ENCODE results near the gene DAP3. TPM values are rescaled to one million over a fixed set of nuclear protein-coding genes. Genes with fewer than 3 reads are reported as not detected.
"Not testable (repeated sequence)": the region's sequence is repeated elsewhere in the genome, so short reads cannot be mapped to it uniquely, and the experiment has no call there.

Gene DAP3
- 94.6 TPM for total RNA-seq
- long read RNA-seq, transcript DAP3-202 (13 exons, 2,089 nt) = major isoform, 99 of 206 reads
- long read RNA-seq, transcript DAP3-201 (13 exons, 1,649 nt) = minor isoform, 41 of 206 reads
- long read RNA-seq, transcript DAP3-203 (12 exons, 1,470 nt) = minor isoform, 5 of 206 reads
- long read RNA-seq, transcript DAP3-225 (12 exons, 1,894 nt) = minor isoform, 5 of 206 reads
- long read RNA-seq, partial matches to known transcripts = 11 of 206 reads
- long read RNA-seq, other reads (novel, unspliced or antisense) = 45 of 206 reads

DNA sequence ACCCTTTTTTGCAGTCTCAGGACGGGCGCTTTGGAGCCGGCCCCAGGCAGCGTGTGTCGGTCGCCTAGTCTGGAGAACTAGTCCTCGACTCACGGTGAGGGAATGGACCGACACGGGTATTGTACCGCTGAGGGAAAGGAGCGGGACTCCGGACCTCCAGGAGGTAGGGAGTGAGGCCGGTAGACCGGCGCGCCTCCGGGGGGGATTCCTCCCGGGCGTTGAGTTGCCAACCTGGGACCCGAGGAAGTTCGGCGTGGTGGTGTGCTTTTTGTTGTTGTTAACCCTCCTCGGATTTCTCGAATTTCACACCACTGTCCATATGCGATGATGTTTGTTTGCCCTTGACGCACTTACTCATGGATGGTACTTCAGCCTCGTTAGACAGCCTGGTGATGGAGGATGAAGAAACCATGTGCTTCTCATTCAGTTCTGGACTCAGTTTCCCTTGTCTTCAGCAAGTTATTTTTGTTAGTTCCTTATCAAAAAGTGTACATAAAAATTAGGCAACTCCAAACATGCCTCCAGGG is at the start of gene DAP3:
Gene DAP3, plus strand, starts transcription at position 11 of the 527 bp plus-strand sequence. CDS start 20,689 bp downstream, outside the sequence.
- not testable (repeated sequence) for DNase-seq (ENCODE audit: low spot score)

DNA sequence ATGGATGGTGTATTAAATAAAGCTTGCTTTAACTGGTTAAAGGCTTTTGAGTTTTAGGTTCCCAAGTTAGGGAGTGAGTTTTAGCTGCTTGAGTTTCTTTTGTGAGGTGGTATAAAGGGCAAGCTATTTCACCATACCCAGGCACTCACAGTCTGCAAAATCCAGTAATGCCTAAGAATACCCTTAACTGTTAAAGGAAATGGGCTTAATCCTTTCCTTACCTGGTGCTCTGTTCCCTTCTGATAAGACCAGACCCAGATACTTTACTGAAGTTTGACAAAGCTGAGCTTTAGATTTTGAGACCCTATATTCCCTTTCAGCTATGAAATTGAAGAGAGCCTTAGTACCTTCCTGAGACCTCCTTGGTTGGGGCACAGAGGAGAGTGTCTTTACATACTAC is 48.5 kb upstream of the DAP3 start:
- no peak for DNase-seq (ENCODE audit: low spot score)

DNA sequence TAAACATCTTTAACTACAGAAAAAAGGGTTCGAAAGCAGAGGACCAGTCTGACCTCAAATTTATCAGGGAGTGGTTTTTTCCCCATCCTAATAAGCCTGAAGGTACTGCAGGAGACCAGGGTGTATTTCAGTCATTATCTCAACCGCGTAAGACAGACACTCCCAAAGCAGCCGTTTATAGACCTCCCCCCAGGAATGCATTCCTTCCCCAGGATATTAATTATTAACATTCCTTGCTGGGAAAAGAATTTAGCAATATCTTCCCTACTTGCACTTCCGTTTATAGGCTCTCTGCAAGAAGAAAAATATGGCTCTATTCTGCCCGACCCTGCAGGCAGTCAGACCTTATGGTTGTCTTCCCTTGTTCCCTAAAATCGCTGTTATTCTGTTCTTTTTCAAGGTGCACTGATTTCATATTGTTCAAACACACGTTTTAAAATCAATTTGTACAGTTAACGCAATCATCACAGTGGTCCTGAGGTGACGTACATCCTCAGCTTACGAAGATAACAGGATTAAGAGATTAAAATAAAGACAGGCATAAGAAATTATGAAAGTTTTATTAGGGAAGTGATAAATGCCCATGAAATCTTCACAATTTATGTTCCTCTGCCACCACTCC is 46.2 kb upstream of the DAP3 start:
- DNase-seq (ENCODE audit: low spot score) = not testable (repeated sequence)

DNA sequence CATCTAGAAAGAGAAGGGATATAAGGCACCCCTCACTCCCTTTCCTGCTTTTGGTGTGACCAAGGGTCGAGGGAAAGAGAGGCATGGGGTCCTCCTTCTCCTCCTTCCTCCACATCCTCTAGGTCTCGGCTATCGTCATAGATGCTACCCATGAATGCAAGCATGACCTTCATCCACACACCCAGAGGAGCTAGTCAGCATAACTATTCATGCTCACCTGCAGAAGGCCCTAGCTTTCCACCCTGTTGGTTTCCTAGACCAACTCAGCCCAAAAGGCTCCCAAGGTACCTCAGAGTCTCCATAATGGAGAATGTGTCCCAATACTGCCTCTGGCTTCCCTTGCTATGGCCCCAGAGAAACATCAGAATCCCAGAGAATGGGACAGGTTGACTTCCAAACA is 45.7 kb upstream of the DAP3 start:
- no peak for DNase-seq (ENCODE audit: low spot score)

DNA sequence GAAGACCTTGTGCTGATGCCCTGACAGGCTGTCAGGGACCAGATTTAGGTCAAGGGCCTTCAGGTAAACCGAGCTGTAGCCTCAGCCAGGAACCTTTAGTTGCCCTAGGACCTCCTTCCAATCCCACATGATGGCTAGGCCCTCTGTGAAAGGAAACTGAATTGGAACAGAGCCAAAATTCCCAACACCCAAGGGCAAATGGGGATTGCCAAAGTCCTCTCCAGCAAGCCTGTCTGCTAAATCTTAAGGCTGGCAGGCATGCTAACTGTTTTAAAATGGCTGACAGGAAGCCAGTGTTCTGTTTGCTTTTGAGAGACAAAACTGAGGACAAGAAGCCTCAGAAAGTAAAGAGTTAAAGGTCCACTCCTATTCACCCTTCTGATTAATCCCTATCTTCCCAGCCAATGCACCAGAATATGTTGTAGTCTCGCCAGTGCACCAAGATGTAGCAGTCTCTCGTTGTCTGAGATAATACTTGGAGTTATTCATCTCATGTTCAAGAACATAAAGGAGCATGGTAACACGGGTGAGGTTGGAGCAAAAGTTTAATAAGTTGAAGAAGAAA is 43.8 kb upstream of the DAP3 start:
- DNase-seq (ENCODE audit: low spot score) = no peak

DNA sequence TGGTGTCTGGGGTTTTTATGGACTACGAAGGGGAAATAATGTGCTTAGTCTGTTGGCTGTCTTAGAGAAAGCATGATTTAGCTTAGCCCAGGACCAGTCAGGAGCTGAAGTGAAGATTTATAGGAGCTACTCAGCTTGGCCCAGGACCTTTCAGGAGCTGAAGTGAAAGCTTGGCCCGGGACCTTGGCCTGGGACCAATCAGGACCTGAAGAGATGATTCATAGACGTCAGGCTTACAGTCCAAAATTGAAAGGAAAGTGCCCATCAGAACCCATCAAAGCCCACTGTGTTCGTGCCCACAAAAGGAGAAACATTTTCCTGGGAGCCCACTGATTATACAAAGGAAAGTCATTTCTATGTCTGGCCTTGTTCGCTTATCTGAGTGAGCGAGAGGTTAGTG is 43.2 kb upstream of the DAP3 start:
- DNase-seq (ENCODE audit: low spot score) = no peak

DNA sequence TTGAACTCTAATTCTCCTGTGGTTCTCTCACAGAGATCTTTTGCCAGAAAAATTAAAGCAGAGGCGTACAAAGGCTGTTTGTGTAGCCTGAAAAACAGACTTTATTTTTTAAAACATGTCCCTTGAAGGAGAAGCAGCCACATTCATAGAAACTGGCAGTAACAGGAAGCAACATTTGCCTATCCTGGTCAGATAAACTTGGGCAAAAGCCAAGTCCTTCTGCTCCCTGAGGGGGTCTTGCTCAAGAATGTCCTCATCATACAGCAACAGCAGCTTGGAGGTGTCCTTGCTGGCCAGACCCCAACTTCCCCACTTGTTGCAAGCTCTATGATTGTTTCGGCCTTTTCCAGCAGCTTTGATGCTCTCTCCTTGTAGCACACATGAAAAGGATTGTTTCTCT is 42.6 kb upstream of the DAP3 start:
- DNase-seq (ENCODE audit: low spot score) = no peak

DNA sequence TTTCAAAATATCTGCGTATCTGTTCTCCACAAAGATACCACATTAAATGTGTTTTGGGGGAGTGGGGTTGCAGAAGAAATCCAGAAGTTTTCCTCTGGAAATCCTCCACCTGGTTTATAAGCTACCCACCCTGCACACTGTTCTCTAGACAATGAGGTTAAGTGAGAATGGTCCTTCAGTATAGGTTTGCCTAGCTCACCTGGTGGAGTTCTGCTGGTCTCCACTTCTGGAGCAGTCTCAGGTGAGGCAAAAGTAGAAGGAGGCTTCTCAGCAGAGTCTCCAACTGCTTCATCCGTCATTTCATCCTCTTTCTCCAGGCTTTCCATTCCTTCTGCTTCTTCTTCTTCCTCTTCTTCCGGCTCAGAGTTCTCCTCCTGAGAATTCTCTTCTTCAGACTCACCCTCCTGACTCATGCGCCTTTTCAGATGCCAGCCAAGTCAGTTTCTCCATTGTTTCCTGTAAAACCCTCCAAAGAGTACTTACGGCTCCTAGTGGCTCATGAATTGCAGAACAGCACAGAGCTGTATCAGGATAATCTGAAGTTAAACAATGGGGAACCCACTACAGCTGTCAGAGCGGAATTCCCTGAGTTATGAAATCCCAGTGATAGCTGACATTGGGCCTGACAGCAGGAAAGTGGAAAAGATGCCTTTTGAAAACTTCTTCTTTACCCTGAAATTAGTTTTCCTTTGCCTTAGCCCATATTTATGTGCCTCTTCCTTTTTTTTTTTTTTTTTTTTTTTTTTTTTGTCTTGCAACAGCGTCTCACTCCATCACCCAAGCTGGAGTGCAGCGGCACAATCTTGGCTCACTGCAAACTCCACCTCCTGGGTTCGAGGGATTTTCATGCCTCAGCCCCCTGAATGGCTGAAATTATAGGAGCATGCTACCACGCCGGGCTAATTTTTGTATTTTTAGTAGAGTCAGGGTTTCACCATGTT is 40.4 kb upstream of the DAP3 start:
- no peak for DNase-seq (ENCODE audit: low spot score)

DNA sequence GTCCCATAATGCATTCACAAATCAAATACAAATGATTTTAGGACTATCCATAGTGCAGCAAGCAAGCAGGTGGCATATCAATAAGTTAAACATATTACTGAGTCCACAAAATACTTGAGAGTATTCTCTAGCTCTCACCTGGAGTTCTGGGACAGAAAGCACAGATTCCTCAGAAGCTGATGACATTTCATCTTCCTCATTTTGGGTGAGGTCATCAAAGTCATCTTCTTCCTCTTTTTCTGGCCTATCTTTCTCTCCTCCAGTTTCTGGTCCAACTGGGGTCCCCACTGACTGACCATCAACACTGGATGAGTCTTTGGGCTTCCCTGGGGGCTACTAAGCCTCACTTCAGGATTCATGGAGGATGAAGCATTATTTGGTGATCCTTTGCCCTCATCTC is 39.2 kb upstream of the DAP3 start:
- DNase-seq (ENCODE audit: low spot score) = no peak

DNA sequence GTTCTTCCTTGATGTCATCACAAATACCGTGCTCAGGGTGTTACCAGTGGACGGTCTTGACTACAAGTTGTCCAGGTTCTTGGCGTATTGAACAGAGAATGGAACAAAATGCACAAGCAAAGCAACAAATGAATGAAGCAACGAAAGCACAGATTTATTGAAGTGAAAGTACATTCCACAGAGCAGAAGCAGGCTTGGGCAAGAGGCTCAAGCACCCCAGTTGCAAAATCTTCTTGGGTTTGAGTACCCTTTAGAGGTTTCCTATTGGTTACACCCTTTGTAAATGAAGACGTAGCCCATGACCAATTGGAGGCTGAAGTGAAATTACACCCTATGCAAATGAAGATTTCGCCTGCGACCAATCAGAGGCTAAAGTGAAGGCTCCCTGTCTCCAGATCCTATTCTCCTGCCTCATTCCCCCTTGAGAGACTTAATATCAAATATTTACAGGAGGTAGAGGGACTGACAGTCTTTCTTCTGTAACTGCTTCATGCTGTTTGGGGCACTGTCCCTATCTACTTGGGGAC is 38.6 kb upstream of the DAP3 start:
- no peak for DNase-seq (ENCODE audit: low spot score)

DNA sequence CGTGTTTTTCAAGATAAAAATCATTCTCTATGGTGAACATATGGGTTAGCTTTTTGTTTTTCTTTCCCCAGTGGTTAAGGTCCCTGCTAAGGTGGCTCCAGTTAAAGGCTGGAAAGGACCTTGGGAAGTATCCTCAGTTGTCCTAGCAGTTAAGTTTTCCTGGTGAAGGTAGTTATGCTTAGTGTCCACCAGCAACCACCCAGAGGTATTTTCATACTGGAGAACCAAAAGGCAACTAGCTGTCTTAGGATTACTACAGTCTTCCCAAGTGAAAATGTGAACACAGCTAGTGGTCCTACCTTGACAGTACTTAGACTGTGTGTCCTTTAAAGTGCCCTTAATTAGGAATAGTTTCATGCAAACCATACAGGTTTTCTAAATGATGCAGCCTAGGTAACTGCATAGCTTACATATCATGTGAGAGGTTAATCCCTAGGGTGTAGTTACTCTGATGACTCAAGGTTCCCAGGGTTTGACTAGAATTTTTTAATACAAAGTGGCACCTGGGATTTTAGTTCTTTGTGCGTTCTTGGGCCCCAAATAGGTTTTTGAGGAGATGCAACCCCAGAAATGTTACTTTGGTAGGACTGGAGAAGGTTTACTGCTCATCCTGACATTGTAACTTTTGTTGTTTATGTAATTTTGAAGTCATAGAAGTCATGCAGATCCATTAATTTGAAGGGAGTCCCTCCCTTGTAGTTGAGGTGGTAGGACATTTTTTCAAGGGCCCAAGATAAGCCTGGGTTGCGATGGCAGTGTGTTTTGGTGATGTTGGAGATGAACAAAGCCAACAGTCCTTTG is 36.8 kb upstream of the DAP3 start:
- no peak for DNase-seq (ENCODE audit: low spot score)

DNA sequence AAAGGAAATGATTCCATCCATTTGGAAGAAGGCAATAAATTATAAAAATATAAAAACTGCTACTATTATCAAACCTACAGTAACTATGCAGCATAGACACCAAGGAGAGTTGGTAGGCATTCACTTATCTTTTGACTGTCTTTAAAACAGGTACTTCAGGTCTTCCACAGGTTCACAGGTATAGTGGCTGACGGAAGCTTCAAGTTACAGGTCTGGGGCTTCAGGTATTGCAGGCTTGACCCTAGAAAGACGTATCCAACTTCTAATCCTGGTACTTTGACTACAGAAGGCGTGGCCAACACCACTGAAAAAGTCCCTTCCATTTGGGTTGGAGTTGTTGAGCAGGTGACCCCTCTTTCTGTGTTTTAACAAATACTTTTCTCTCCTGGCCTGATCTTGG is 35.9 kb upstream of the DAP3 start:
- DNase-seq (ENCODE audit: low spot score) = no peak

DNA sequence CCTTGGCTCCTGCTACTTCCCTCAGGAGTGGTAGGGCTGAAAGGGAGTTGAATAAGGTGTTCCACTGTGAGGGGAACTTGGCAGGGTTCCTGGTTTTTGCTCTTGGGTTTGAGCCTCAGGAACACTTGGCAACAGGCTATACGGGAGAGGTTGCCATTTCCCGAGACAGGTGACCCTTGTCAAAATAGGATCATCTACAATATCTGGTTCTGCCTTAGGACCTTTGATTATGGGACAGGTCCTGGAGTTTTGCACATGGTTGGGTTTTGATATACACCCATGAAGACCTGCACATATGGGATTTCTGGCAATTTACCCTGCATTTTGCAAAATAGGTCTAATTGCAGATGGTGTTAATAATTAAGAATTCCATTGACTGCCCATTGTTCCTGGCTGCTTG is 31.4 kb upstream of the DAP3 start:
- DNase-seq (ENCODE audit: low spot score) = no peak

DNA sequence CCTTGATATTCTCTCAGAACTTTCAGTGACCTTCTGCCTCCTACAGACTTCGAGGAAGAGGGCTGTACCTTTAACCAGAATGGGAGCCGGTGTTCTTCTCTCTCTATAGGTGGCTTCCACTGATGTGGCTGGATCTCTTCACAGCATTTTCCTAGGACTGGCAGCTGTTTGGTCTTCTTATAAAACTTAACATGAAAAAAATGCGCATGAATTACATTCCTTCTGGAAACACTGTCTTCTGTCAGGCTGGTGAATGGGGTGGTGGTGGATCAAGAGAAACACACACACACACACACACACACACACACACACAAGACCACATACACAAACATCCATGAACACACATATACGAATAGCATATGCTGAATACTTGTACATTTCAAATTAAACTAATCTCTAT is 27.7 kb upstream of the DAP3 start:
- DNase-seq (ENCODE audit: low spot score) = not testable (repeated sequence)

DNA sequence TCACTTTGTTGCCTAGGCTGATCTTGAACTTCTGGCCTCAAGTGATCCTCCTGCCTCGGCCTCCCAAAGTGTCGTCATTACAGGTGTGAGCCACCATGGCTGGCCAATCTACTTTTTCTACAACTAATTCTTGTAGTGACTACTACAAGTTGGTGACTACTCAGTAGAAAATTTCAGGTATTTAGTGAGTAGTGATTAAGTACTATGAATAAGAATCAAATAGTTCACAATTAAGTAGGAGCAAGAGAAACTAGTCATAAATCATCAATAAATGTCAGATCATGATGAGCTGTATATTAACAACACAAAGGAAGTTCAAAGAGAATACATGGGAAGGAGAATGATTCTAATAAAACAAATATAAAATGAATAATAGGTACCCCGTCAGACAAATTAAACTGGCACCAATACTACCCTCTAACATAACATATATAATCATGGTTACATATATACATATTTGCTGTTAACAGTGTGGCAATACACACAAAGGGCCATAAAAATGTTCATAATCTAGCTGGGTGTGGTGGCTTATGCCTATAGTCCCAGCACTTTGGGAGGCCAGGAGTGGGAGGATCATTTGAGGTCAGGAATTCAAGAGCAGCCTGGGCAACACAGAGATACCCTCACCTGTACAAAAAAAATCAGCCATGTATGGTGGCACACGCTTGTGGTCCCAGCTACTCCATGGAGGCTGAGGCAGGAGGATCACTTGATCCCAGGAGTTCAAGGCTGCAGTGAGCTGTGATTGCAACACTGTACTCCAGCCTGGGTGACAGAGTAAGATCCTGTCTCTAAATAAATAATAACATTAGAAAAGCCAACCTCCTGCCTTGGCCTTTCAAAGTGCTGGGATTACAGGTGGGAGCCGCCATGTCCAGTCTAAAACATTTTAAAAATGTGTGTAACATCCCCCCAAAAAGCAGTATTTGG is 19.4 kb upstream of the DAP3 start:
- no peak for DNase-seq (ENCODE audit: low spot score)

DNA sequence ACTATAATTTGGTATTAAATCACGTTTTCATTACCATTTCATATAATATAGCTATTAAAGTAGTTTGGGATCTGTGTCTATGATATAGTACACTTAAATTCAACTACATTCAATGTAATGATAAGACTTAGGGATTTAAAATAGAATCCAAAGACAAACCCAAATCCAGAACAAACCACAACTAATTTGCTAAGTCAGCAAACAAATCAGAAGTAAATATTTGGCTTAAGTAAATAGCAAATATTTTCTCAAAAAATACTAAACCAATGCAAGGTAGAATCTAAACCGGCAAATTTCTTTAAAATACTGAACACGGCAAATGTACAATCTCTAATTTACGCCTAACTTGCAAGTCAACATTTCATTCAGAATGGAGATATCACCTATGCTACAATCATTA is 17.1 kb upstream of the DAP3 start:
- no peak for DNase-seq (ENCODE audit: low spot score)

DNA sequence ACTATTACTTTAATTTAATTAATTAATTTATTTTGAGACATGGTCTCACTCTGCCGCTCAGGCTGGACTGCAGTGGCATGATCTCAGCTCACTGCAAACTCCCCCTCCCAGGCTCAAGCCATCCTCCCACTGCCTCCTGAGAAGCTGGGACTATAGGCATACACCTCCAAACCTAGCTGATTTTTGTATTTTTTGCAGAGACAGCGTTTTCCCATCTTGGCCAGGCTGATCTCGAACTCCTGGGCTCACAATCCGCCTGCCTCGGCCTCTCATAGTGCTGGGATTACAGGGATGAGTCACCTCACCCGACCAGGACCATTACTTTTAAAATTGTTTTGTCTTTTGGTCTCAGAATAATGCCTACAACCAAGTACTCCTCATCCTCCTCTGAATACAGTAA is 15.9 kb upstream of the DAP3 start:
- DNase-seq (ENCODE audit: low spot score) = no peak

DNA sequence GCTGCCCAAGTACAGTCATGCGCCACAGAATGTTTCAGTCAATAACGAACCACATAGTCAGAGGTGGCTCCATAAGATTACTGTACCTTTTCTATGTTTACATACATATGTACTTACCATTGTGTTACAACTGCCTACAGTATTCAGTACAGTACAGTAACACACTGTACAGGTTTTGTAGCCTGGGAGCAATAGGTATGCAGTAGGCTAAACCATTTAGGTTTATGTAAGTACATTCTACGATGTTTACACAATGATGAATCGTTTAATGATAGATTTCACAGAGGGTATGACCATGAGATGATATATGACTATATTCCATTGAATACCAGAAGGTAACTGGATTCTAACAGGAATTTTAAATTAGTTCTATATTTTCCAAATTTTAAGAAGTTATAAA is 10.9 kb upstream of the DAP3 start:
- DNase-seq (ENCODE audit: low spot score) = no peak

DNA sequence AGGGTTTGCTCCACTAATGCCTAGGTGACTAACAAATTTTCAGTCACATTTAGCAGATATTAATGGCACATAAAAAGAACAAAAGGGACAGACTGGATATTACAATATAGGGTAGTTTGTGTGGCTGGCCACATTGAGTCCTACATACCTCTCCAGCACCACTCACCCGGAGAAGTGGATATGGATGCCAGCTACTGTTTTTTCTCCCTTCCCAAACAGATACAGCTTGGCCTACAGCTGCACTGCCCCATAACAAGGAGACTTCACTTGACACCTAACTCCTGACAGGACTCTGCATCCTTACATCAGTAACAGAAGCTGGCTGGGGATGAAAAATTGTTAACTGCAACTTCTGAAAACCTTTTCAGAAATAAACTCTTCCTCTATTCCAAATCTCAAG is 9.9 kb upstream of the DAP3 start:
- not testable (repeated sequence) for DNase-seq (ENCODE audit: low spot score)

All from mesenteric fat pad (tissue), 1 donor.